Vagina (tissue), 2 donors: ENCODE results near the gene AHNAK2. TPM values are rescaled to one million over a fixed set of nuclear protein-coding genes. Genes with fewer than 3 reads are reported as not detected.

Source experiments
- DNase-seq, 2 donors: peaks; one replicate each; pipeline ENCODE4 v3.0.0-alpha.2; 2017; ENCODE audit errors: extremely low spot score in 2 of 2
- H3K27ac ChIP-seq: fragments of 200-600 bp; sonication (generic); one replicate; pipeline ENCODE4 v1.5.1; 2019
- H3K27me3 ChIP-seq: fragments of 200-600 bp; sonication (generic); one replicate; pipeline ENCODE4 v1.5.1; 2019
- H3K36me3 ChIP-seq, 2 donors: fragments of 200-600 bp; sonication (generic); one replicate each; pipeline ENCODE4 v1.5.1; 2017 to 2019
- H3K4me1 ChIP-seq: fragments of 200-600 bp; sonication (generic); one replicate; pipeline ENCODE4 v1.5.1; 2019
- H3K4me3 ChIP-seq, 2 donors: fragments of 200-600 bp; sonication (generic); 1 replicate in 1 of 2; 2 replicates in 1 of 2; pipeline ENCODE4 v1.5.1; 2016 to 2019
- H3K9me3 ChIP-seq: fragments of 200-600 bp; sonication (generic); one replicate; pipeline ENCODE4 v1.5.1; 2019
- POLR2A ChIP-seq, 2 donors: fragments of 450-650 bp; IDR thresholded peaks; one replicate each; pipeline ENCODE4 v1.6.1; 2017; ENCODE audit warnings: antibody characterized with exemption in 2 of 2, mild to moderate bottlenecking in 2 of 2, moderate library complexity in 2 of 2
- POLR2AphosphoS5 ChIP-seq, 2 donors: sonication (generic); formaldehyde crosslinking; IDR thresholded peaks; one replicate each; pipeline ENCODE4 v1.9.0; 2017; ENCODE audit warnings: antibody characterized with exemption in 2 of 2, mild to moderate bottlenecking in 2 of 2, low read depth in 1 of 2; ENCODE audit not compliant: insufficient read depth in 1 of 2
- intact Hi-C: fragments of 100-400 bp; cut with DNase I; formaldehyde crosslinking; loops from one replicate; pipeline ENCODE4 v1.15.1; 2023
- total RNA-seq: library from RNA; depleted of rRNA; stranded (reverse); fragments of >200 nt; gene quantifications from one replicate; pipeline ENCODE4 v1.2.3, GENCODE V29; 2016
- TF ChIP-seq, protein P1 (sequence below), 3 experiments: fragments of 450-650 bp in 2 of 3; fragments of 200-600 bp in 1 of 3; sonication (generic) in 1 of 3; IDR thresholded peaks; one replicate each; pipeline ENCODE4 v1.5.1; 2017 to 2019; ENCODE audit warnings: antibody characterized with exemption in 3 of 3, mild to moderate bottlenecking in 2 of 3, moderate library complexity in 2 of 3

The AHNAK2 gene
- total RNA-seq, 1 donor from 2014 or later, result 180 TPM

DNA sequence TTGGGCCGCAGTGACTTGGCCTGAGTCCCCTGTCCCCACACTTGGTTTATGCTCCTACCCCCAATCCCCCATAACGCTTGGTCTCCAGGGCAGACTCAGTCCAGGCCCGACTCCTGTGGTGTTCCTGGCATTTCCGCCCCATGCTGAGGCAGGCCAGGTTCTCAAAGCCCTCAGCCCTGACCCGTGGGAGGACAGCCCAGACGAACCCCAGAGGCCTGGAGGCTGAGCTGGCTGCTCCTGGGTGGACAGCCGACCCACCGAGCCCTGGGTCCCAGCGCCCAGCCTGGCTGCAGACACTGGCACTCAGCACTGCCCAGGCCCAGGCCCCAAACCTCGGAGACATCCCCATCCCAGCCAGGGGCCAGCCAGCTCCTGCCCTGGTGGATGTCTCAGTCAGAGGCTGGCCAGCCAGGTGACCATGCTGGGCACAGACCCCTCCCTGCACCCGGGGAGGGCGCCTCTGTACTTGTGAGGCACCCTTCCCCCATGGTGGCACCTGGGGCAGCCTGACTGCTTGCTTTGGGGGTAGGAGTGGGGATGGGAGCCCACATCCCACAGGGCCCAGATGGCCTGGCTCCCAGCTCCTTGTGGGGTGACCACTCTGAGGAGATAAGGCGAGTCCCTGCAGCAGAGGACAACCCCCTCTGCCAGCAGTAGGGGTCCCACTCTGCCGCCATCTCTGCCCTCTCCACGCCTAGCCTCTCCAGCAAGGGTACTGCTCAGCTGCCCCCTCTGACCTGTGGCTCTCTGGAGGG lies 52.1 kb downstream of the AHNAK2 start:
- no peak overlapping the region for H3K27ac ChIP-seq
- TF ChIP-seq POLR2A (IDR thresholded peaks at IDR 0.05) (no peak), POLR2AphosphoS5 (IDR thresholded peaks at IDR 0.05; ENCODE audit: insufficient read depth in 1 of 2, low read depth in 1 of 2) (no peak)
- TF ChIP-seq, protein P1, sequence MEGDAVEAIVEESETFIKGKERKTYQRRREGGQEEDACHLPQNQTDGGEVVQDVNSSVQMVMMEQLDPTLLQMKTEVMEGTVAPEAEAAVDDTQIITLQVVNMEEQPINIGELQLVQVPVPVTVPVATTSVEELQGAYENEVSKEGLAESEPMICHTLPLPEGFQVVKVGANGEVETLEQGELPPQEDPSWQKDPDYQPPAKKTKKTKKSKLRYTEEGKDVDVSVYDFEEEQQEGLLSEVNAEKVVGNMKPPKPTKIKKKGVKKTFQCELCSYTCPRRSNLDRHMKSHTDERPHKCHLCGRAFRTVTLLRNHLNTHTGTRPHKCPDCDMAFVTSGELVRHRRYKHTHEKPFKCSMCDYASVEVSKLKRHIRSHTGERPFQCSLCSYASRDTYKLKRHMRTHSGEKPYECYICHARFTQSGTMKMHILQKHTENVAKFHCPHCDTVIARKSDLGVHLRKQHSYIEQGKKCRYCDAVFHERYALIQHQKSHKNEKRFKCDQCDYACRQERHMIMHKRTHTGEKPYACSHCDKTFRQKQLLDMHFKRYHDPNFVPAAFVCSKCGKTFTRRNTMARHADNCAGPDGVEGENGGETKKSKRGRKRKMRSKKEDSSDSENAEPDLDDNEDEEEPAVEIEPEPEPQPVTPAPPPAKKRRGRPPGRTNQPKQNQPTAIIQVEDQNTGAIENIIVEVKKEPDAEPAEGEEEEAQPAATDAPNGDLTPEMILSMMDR (IDR thresholded peaks at IDR 0.05), result no peak
- no peaks in the 10 kb centered on the region for H3K27me3 ChIP-seq
- intact Hi-C loops, result no loop called here
- H3K4me3 ChIP-seq, result no peak overlapping the region
- DNase-seq, result peak; percentile 82 to 92
- H3K36me3 ChIP-seq, result no peaks in the 10 kb centered on the region
- H3K4me1 ChIP-seq, result no peaks in the 10 kb centered on the region
- no peaks in the 10 kb centered on the region for H3K9me3 ChIP-seq

DNA sequence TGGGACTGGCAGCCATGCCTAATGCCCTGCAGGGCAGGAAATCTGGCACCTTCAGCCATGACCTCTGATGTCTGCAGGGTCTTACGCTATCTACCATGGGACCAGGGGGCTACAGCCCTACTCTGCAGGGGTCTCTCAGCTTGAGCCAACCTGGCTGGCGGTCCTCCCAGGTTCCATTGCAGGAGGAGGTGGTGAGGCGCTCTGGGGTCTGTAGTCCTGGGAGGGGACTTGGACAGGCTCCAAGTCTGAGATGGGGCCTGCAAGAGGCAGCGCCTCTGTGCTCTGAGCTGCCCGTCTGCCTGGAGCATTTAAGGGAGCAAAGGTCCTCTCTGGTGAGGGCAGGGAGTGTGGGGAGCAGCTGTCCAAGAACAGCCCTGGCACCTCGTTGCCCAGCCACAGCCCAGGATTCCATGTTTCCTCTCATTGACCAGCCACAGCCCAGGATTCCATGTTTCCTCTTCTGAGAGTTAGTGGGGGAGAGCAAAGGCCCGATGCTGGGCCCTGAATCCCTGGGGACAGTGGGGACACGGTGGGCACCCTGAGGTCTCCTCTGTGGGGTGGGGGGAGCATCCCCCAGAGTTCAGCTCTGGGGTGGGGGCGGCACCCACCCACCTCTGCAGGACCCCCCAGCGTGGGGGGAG lies 52.8 kb downstream of the AHNAK2 start:
- Histone ChIP-seq H3K36me3 (no peaks in the 10 kb centered on the region), H3K4me3 (no peak overlapping the region), H3K9me3 (no peaks in the 10 kb centered on the region), H3K27me3 (no peaks in the 10 kb centered on the region), H3K4me1 (no peaks in the 10 kb centered on the region), H3K27ac (no peak overlapping the region)
- TF ChIP-seq, protein P1 (IDR thresholded peaks at IDR 0.05), result no peak
- no peak for TF ChIP-seq POLR2A (IDR thresholded peaks at IDR 0.05)
- TF ChIP-seq POLR2AphosphoS5 (IDR thresholded peaks at IDR 0.05; ENCODE audit: insufficient read depth in 1 of 2, low read depth in 1 of 2), result no peak
- intact Hi-C loops, result no loop called here
- DNase-seq, result peak in 1 of 2 donors; percentile 74

DNA sequence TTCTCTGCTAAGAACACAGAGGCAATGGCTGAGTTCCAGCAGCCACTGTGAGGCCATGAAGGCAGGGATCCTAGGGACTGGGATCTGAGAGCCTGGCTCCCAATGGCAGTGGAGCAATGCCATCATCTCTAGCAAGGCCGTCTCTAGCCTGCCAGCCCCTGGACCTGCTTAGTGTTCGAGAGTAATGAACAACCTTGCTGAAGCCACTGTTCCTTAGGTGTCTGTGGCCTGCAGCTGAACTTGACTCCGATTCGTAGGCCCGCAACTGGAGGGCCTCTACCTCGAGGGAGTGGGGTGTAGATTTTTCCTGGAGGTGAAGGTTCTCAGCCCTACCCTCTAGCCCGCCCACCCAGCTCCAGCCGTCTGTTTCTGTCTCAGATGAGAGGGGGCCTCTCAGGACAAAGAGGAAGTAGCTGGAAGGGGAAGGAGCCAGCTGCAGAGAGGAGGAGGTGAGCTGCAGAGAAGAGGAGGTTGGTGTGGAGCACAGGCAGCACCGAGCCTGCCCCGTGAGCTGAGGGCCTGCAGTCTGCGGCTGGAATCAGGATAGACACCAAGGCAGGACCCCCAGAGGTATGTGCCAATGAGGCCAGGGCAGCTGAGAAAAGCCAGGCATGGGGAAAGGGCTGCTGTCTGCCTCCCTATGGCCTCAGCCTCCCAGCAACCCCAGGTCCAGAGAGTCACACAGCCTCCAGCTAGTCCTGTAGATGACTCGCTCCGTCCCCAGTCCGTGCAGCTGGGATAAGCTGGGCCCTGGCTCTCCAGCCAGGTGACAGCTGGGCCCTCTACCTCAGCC lies 53.6 kb downstream of the AHNAK2 start, which contains the start of gene PLD4:
PLD4 (plus strand) TSS at position 459 of the 793 bp plus-strand sequence. CDS start 2,262 bp downstream, outside the sequence.
- Histone ChIP-seq H3K9me3 (no peaks in the 10 kb centered on the region), H3K4me1 (no peaks in the 10 kb centered on the region), H3K36me3 (no peaks in the 10 kb centered on the region), H3K4me3 (no peak within 1 kb of the TSS), H3K27ac (no peak within 1 kb of the TSS), H3K27me3 (no peaks in the 10 kb centered on the region)
- TF ChIP-seq, protein P1 (IDR thresholded peaks at IDR 0.05), result no peak
- TF ChIP-seq POLR2A (IDR thresholded peaks at IDR 0.05), result no peak
- DNase-seq, result no peak
- intact Hi-C loops, result no loop called here

DNA sequence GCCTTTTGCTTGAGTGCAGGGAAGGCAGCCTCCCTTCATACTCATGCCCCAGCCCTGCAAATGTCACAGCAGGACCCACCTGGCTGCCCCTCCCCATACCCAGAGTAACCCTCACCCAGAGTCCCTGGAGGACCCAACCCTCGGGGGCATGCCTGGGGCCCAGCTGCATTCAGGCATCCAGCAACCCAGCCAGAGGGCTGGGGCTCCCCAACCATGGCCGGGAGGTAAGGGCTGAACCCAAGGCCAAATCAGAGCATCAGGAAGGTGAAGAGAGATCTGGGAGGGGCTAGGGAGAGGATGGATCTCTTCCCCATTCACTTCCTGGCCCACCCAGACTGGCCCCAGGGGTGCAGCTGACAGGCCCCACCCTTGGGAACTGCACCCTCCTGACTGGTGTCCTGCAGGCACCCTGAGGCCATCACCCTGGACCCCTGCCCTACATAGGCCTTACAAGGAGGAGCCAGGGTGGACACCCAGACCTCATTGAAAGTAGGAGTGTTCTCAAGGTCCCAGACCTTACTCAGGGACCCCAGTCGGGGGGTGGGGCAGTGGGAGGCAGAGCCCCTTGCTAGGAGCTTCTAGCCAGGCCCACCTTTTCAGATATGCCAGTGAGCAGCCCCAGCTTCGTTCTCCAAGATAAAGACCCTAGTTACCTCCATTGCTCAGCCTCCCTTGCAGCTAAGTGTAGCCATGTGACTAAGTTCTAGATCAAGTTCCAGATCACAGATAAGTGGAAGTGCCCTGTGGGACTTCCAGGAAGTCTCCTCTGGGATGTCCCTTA lies 54.3 kb downstream of the AHNAK2 start:
- Histone ChIP-seq H3K27me3 (no peaks in the 10 kb centered on the region), H3K4me1 (no peaks in the 10 kb centered on the region), H3K36me3 (no peaks in the 10 kb centered on the region), H3K4me3 (no peak overlapping the region), H3K27ac (no peak overlapping the region), H3K9me3 (no peaks in the 10 kb centered on the region)
- DNase-seq, result no peak
- TF ChIP-seq POLR2A (IDR thresholded peaks at IDR 0.05) (no peak), POLR2AphosphoS5 (IDR thresholded peaks at IDR 0.05; ENCODE audit: insufficient read depth in 1 of 2, low read depth in 1 of 2) (no peak)
- TF ChIP-seq, protein P1 (IDR thresholded peaks at IDR 0.05), result no peak
- intact Hi-C loops, result no loop called here
